HL-60 (cell line): ENCODE data around the gene CDKN2B-AS1.

Source experiments
- GABPA ChIP-seq: IDR thresholded peaks from 2 replicates; pipeline ENCODE4 v1.6.1; 2012; ENCODE audit warnings: low read depth
- POLR2AphosphoS5 ChIP-seq: IDR thresholded peaks from 2 replicates; pipeline ENCODE4 v1.6.1; 2012; ENCODE audit warnings: low read depth
- SPI1 ChIP-seq: IDR thresholded peaks from 2 replicates; pipeline ENCODE4 v1.6.1; 2012; ENCODE audit warnings: low read depth, mild to moderate bottlenecking, borderline replicate concordance
- TF ChIP-seq, protein P1 (sequence below): IDR thresholded peaks from 2 replicates; pipeline ENCODE4 v1.6.1; 2012; ENCODE audit warnings: low read depth; ENCODE audit not compliant: insufficient replicate concordance
- TF ChIP-seq, protein P2 (sequence below): IDR thresholded peaks from one replicate; pipeline ENCODE4 v1.5.1; 2011; ENCODE audit warnings: low read length, control low read depth, inconsistent platforms; ENCODE audit not compliant: insufficient read depth

DNA sequence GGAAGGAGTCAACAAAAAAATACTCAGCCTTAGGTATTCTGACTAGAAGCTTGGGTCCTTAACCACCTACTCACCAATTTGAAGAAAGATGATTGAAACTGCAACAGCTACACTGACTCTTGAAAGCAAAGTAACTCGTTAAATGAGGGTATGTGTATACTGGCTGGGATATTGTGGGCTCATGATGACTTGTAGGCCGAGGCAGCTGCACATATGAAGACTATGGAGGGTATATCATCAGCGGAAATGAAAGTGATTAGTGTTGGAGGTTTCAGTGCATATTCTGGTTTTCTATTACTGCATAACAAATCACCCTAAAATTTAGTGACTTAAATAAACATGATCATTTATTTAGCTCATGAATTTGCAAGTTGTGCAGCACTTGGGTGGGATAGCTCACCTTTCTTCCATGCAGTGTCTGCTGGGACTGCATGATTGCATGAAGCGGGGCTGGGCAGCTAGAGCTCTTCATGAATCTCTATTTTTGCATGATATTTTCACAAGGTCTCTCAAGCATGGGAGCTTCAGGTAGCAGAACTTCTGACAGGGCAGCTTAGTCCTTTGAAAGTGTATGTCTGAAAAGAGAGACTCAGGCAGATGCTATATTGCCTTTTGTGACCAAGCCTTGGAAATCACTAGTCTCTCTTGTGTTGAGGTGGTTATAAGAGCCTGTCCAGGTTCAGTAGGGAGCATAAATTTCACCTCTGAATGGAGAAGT is 110.6 kb downstream of the CDKN2B-AS1 start:
- TF ChIP-seq, protein P1, sequence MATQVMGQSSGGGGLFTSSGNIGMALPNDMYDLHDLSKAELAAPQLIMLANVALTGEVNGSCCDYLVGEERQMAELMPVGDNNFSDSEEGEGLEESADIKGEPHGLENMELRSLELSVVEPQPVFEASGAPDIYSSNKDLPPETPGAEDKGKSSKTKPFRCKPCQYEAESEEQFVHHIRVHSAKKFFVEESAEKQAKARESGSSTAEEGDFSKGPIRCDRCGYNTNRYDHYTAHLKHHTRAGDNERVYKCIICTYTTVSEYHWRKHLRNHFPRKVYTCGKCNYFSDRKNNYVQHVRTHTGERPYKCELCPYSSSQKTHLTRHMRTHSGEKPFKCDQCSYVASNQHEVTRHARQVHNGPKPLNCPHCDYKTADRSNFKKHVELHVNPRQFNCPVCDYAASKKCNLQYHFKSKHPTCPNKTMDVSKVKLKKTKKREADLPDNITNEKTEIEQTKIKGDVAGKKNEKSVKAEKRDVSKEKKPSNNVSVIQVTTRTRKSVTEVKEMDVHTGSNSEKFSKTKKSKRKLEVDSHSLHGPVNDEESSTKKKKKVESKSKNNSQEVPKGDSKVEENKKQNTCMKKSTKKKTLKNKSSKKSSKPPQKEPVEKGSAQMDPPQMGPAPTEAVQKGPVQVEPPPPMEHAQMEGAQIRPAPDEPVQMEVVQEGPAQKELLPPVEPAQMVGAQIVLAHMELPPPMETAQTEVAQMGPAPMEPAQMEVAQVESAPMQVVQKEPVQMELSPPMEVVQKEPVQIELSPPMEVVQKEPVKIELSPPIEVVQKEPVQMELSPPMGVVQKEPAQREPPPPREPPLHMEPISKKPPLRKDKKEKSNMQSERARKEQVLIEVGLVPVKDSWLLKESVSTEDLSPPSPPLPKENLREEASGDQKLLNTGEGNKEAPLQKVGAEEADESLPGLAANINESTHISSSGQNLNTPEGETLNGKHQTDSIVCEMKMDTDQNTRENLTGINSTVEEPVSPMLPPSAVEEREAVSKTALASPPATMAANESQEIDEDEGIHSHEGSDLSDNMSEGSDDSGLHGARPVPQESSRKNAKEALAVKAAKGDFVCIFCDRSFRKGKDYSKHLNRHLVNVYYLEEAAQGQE: no peak
- TF ChIP-seq, protein P2, sequence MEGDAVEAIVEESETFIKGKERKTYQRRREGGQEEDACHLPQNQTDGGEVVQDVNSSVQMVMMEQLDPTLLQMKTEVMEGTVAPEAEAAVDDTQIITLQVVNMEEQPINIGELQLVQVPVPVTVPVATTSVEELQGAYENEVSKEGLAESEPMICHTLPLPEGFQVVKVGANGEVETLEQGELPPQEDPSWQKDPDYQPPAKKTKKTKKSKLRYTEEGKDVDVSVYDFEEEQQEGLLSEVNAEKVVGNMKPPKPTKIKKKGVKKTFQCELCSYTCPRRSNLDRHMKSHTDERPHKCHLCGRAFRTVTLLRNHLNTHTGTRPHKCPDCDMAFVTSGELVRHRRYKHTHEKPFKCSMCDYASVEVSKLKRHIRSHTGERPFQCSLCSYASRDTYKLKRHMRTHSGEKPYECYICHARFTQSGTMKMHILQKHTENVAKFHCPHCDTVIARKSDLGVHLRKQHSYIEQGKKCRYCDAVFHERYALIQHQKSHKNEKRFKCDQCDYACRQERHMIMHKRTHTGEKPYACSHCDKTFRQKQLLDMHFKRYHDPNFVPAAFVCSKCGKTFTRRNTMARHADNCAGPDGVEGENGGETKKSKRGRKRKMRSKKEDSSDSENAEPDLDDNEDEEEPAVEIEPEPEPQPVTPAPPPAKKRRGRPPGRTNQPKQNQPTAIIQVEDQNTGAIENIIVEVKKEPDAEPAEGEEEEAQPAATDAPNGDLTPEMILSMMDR: no peak
- TF ChIP-seq GABPA (no peak), POLR2AphosphoS5 (no peak), SPI1 (no peak)
